K562 (cell line): ENCODE results near the gene PTGER2. TPM values are rescaled to one million over a fixed set of nuclear protein-coding genes. Genes with fewer than 3 reads are reported as not detected.

Source experiments
- ATAC-seq: fragments of 200-7000 bp; cut with Tn5 transposase; 3 replicates; pipeline ENCODE4 v1.9.1; 2020; ENCODE audit warnings: moderate library complexity
- BruUV-seq: library from RNA; stranded (reverse); fragments of 400-500 nt; replicated peaks from 2 replicates; lab custom pipeline; 2021; lab: Mats Ljungman, UMichigan
- CTCF ChIA-PET: fragments of 300-600 bp; formaldehyde crosslinking; extraction: SDS; loops from one replicate; lab custom pipeline; 2021; ENCODE audit warnings: low intra/inter-chr PET ratio; lab: Yijun Ruan, JAX
- POLR2A ChIA-PET: fragments of 300-600, 350-650 bp; sonication (Branson Sonifier 250); formaldehyde crosslinking; extraction: SDS; loops from one replicate; lab custom pipeline; 2021; ENCODE audit warnings: antibody characterized with exemption, inconsistent platforms; lab: Yijun Ruan, JAX
- DNase-seq, 4 experiments: peaks; one replicate each; pipeline versions ENCODE4 v3.0.0 to v3.0.0-alpha.2; 2011 to 2018; ENCODE audit warnings: low spot score in 3 of 4, mixed read lengths in 3 of 4; ENCODE audit errors: extremely low read depth in 1 of 4
- FAIRE-seq: peaks from 2 replicates; lab custom pipeline; 2011; peaks lifted over from hg19 to GRCh38; lab: Jason Lieb, UNC
- H2AFZ ChIP-seq: 2 replicates; pipeline ENCODE4 v1.6.0; 2011; ENCODE audit warnings: low read depth, low read length, control low read depth, inconsistent platforms
- H3K27ac ChIP-seq: fragments of 200-600 bp; 3 replicates; pipeline ENCODE4 v1.8.0; 2011; ENCODE audit warnings: low read depth, mild to moderate bottlenecking, control low read depth, inconsistent platforms, low read length, moderate library complexity, mixed read lengths; ENCODE audit errors: extremely low read depth
- H3K27me3 ChIP-seq, 2 experiments: fragments of 300-600 bp in 1 of 2; 2 replicates in 1 of 2; 3 replicates in 1 of 2; pipeline versions ENCODE4 v1.6.0 to v1.8.0; 2011; ENCODE audit warnings: inconsistent platforms in 2 of 2, low read length in 2 of 2, mild to moderate bottlenecking in 1 of 2, mixed read lengths in 1 of 2, moderate library complexity in 1 of 2; ENCODE audit not compliant: control insufficient read depth in 2 of 2, insufficient read depth in 2 of 2
- H3K36me3 ChIP-seq: fragments of 300-600 bp; 3 replicates; pipeline ENCODE4 v1.8.0; 2011; ENCODE audit warnings: mild to moderate bottlenecking, low read length, inconsistent platforms; ENCODE audit not compliant: control insufficient read depth, insufficient read depth
- H3K4me1 ChIP-seq, 2 experiments: fragments of 200-600 bp in 1 of 2; replicated peaks in 1 of 2; 2 replicates in 1 of 2; 3 replicates in 1 of 2; pipeline versions ENCODE4 v1.5.1 to v1.8.0; 2011; ENCODE audit warnings: inconsistent platforms in 2 of 2, low read length in 2 of 2, mild to moderate bottlenecking in 1 of 2, mixed read lengths in 1 of 2, moderate library complexity in 1 of 2; ENCODE audit not compliant: control insufficient read depth in 2 of 2, insufficient read depth in 2 of 2
- H3K4me2 ChIP-seq: 2 replicates; pipeline ENCODE4 v1.6.1; 2011; ENCODE audit warnings: low read length, control low read depth, inconsistent platforms, mixed read lengths; ENCODE audit not compliant: insufficient read depth
- H3K4me3 ChIP-seq: fragments of 200-600 bp; sonication (generic), shearing (Covaris generic); 2 replicates; pipeline ENCODE4 v1.5.1; 2016; ENCODE audit warnings: control low read depth, inconsistent platforms
- H3K79me2 ChIP-seq: fragments of 200-600 bp; 3 replicates; pipeline ENCODE4 v1.8.0; 2011; ENCODE audit warnings: low read length, inconsistent platforms; ENCODE audit not compliant: control insufficient read depth, insufficient read depth
- H3K9ac ChIP-seq, 2 experiments: 2 replicates each; pipeline versions ENCODE4 v1.6.0 to v1.6.1; 2011; ENCODE audit warnings: low read depth in 2 of 2, low read length in 2 of 2, control low read depth in 1 of 2, inconsistent platforms in 1 of 2, mild to moderate bottlenecking in 1 of 2, mixed read lengths in 1 of 2; ENCODE audit not compliant: insufficient read depth in 1 of 2
- H3K9me1 ChIP-seq: one replicate; pipeline ENCODE4 v1.6.0; 2011; ENCODE audit warnings: inconsistent platforms, mild to moderate bottlenecking, low read length, moderate library complexity; ENCODE audit not compliant: control insufficient read depth, insufficient read depth
- H3K9me3 ChIP-seq: replicated peaks from 2 replicates; pipeline ENCODE4 v1.5.1; 2011; ENCODE audit warnings: low read depth, low read length, inconsistent platforms; ENCODE audit not compliant: control insufficient read depth, insufficient read depth
- H4K20me1 ChIP-seq: replicated peaks from 2 replicates; pipeline ENCODE4 v1.6.1; 2011; ENCODE audit warnings: low read length, inconsistent platforms, mixed read lengths; ENCODE audit not compliant: control insufficient read depth, insufficient read depth
- CEBPB ChIP-seq: fragments of 450-650 bp; IDR thresholded peaks from 2 replicates; pipeline ENCODE4 v1.6.1; 2016; ENCODE audit warnings: missing genetic modification characterization, missing compliant biosample characterization
- CEBPG ChIP-seq, 3 experiments: fragments of 200-800 bp in 1 of 3; sonication (Bioruptor generic) in 1 of 3; sonication (generic) in 1 of 3; formaldehyde crosslinking in 1 of 3; IDR thresholded peaks in 2 of 3; conservative IDR thresholded peaks in 1 of 3; 2 replicates each; pipeline versions ENCODE4 v1.6.1 to v1.8.0; 2016 to 2022; ENCODE audit warnings: missing compliant biosample characterization in 2 of 3, missing genetic modification characterization in 2 of 3, mild to moderate bottlenecking in 1 of 3, missing genetic modification reagents in 1 of 3
- CHCHD3 ChIP-seq: fragments of 250-450 bp; sonication (Bioruptor Pico); IDR thresholded peaks from 2 replicates; pipeline ENCODE4 v2.1.2; 2022; ENCODE audit warnings: mild to moderate bottlenecking
- CHD4 ChIP-seq: fragments of 200-600 bp; sonication (generic); IDR thresholded peaks from 3 replicates; pipeline ENCODE4 v1.6.1; 2012; ENCODE audit warnings: low read depth, mild to moderate bottlenecking, mixed read lengths, low read length, inconsistent platforms; ENCODE audit not compliant: insufficient read depth, insufficient replicate concordance, poor library complexity, severe bottlenecking
- GABPB2 ChIP-seq: fragments of 250-450 bp; sonication (Bioruptor Pico); conservative IDR thresholded peaks from 2 replicates; pipeline ENCODE4 v1.5.1; 2021; ENCODE audit warnings: mild to moderate bottlenecking
- GTF2E2 ChIP-seq: fragments of 200-800 bp; sonication (Bioruptor generic); IDR thresholded peaks from 2 replicates; pipeline ENCODE4 v1.6.1; 2016; ENCODE audit warnings: missing genetic modification characterization, missing compliant biosample characterization
- HLTF ChIP-seq: fragments of 450-650 bp; IDR thresholded peaks from 2 replicates; pipeline ENCODE4 v1.6.1; 2016
- MAFF ChIP-seq: IDR thresholded peaks from 2 replicates; pipeline ENCODE4 v1.6.1; 2012; ENCODE audit warnings: low read length, improper control_type of control experiment
- MAFG ChIP-seq: fragments of 450-650 bp; conservative IDR thresholded peaks from 2 replicates; pipeline ENCODE4 v1.6.1; 2016; ENCODE audit warnings: missing genetic modification characterization, missing compliant biosample characterization
- NFE2 ChIP-seq: IDR thresholded peaks from 2 replicates; pipeline ENCODE4 v1.6.1; 2014; ENCODE audit warnings: antibody characterized with exemption, low read depth
- POLR3A ChIP-seq: IDR thresholded peaks from 2 replicates; pipeline ENCODE4 v1.6.1; 2011; ENCODE audit warnings: borderline replicate concordance, mild to moderate bottlenecking, moderate library complexity; ENCODE audit not compliant: insufficient read length, insufficient read depth; ENCODE audit errors: extremely low read depth
- RFX5 ChIP-seq: IDR thresholded peaks from 2 replicates; pipeline ENCODE4 v1.6.1; 2011; ENCODE audit warnings: low read depth, mild to moderate bottlenecking, improper control_type of control experiment, low read length
- SNIP1 ChIP-seq: fragments of 450-650 bp; IDR thresholded peaks from 2 replicates; pipeline ENCODE4 v1.7.1; 2017; ENCODE audit warnings: low read depth, mild to moderate bottlenecking
- TAL1 ChIP-seq: fragments of 450-650 bp; IDR thresholded peaks from 2 replicates; pipeline ENCODE4 v1.6.1; 2016; ENCODE audit warnings: mild to moderate bottlenecking
- TEAD1 ChIP-seq, 2 experiments: fragments of 450-650 bp in 1 of 2; sonication (generic) in 1 of 2; formaldehyde crosslinking; IDR thresholded peaks; 2 replicates each; pipeline versions ENCODE4 v1.4.0 to v1.8.0; 2020 to 2022; ENCODE audit warnings: mild to moderate bottlenecking in 2 of 2, missing genetic modification reagents in 1 of 2
- ZFP30 ChIP-seq: fragments of 250-450 bp; sonication (Bioruptor Pico); IDR thresholded peaks from 2 replicates; pipeline ENCODE4 v1.8.0; 2022; ENCODE audit warnings: moderate library complexity, mild to moderate bottlenecking, inconsistent platforms, borderline replicate concordance
- ZNF586 ChIP-seq: fragments of 450-650 bp; formaldehyde crosslinking; conservative IDR thresholded peaks from 2 replicates; pipeline ENCODE4 v1.4.0; 2020; ENCODE audit warnings: mild to moderate bottlenecking, moderate library complexity
- ZZZ3 ChIP-seq: fragments of 450-650 bp; IDR thresholded peaks from 2 replicates; pipeline ENCODE4 v1.6.1; 2016; ENCODE audit warnings: antibody characterized with exemption, mild to moderate bottlenecking, moderate library complexity
- WGBS: fragments of 100-300 bp; shearing (Covaris generic); methylation state at CpG from one replicate; pipeline ENCODE4 v1.1.6; 2016; ENCODE audit warnings: low coverage, mixed read lengths; ENCODE audit not compliant: insufficient coverage; ENCODE audit errors: missing lambda C conversion rate; 5-methylcytosine and 5-hydroxymethylcytosine counted together
- in situ Hi-C: fragments of 300-500 bp; cut with MboI; formaldehyde crosslinking; loops from 4 replicates; pipeline ENCODE4 v1.15.0; 2018; ENCODE audit warnings: inconsistent platforms, mixed read lengths
- intact Hi-C: fragments of 100-400 bp; cut with micrococcal nuclease; formaldehyde crosslinking; loops from 2 replicates; pipeline ENCODE4 v1.14.2; 2022
- polyA plus RNA-seq, 8 experiments: library from polyadenylated mRNA; depleted of rRNA in 4 of 8; stranded (reverse) in 5 of 8; unstranded in 3 of 8; fragments of >200 nt; fragmentation: Nextera tagmentation in 2 of 8; fragmentation: Illumina TruSeq in 1 of 8; extraction: Ambion mirVana in 2 of 8; extraction: Trizol in 1 of 8; gene quantifications; 2 replicates each; pipeline versions ENCODE4 v1.2.1 to v1.2.3, GENCODE V29; 2011 to 2014; ENCODE audit warnings: inconsistent platforms in 1 of 8, missing spikeins in 1 of 8
- total RNA-seq, 7 experiments: library from RNA; depleted of rRNA in 6 of 7; stranded (reverse); fragments of >200 nt in 6 of 7; fragmentation: Illumina TruSeq in 2 of 7; extraction: Trizol in 2 of 7; gene quantifications; 2 replicates each; pipeline versions ENCODE4 v1.2.1 to v1.2.3, GENCODE V29; 2011 to 2021; ENCODE audit warnings: low replicate concordance in 1 of 7
- TF ChIP-seq, protein P1 (sequence below): sonication (generic); formaldehyde crosslinking; IDR thresholded peaks from 2 replicates; pipeline ENCODE4 v1.8.1; 2022; ENCODE audit warnings: missing genetic modification reagents
- TF ChIP-seq, protein P2 (sequence below): fragments of 450-650 bp; formaldehyde crosslinking; IDR thresholded peaks from 2 replicates; pipeline ENCODE4 v1.4.0; 2020; ENCODE audit warnings: mild to moderate bottlenecking, moderate library complexity

PTGER2 gene
- total and polyA plus RNA-seq, 9 of the 15 experiments (the other 6 are each of a cell fraction or from before 2014, with no cell fraction given): not detected

GRCh38 chr14:52279408-52279807 lies 34.7 kb upstream of the PTGER2 start:
- peak in 1 of 4 experiments; percentile 11 for DNase-seq
- no peaks in the 10 kb centered on the region for H3K9me1 ChIP-seq
- no peak for ATAC-seq
- H3K27me3 ChIP-seq: peaks cover 0 to 2% of the 10 kb centered on the region in 2 experiments; a peak in 1 of 5 replicates
- no peak overlapping the region for H3K4me3 ChIP-seq
- in situ Hi-C loops: loop anchor here (25.0 kb wide), 1 partner anchor 558 kb away; no protein-coding TSS in a partner anchor
- intact Hi-C loops: loop anchor here (10.0 kb wide), 1 partner anchor 285 kb away; no protein-coding TSS in a partner anchor
- no peaks in the 10 kb centered on the region for H4K20me1 ChIP-seq
- no peaks in the 10 kb centered on the region for H3K9me3 ChIP-seq
- H2AFZ ChIP-seq: no peak overlapping the region
- no TSS peak for BruUV-seq
- POLR2A ChIA-PET: no interaction called here
- FAIRE-seq: no peak
- no peak overlapping the region for H3K4me2 ChIP-seq
- H3K4me1 ChIP-seq: no peaks in the 10 kb centered on the region
- WGBS: 8% methylated on average over 3 of the region's 3 CpGs
- CTCF ChIA-PET: no interaction called here
- H3K9ac ChIP-seq: no peak overlapping the region
- no peaks in the 10 kb centered on the region for H3K79me2 ChIP-seq
- H3K36me3 ChIP-seq: no peaks in the 10 kb centered on the region
- H3K27ac ChIP-seq: no peak overlapping the region
- TF ChIP-seq MAFG (tag) (peak; percentile 45; the same call in 1 of the 2 replicates), ZFP30 (no peak), ZNF586 (CRISPR knock-in tag) (no peak), GABPB2 (CRISPR knock-in tag) (no peak), HLTF (no peak), ZZZ3 (no peak), SNIP1 (no peak), MAFF (peak; percentile 24; the same call in 1 of the 2 replicates), POLR3A (no peak), NFE2 (peak; percentile 87), GTF2E2 (tag) (no peak), TAL1 (no peak), TEAD1 (CRISPR knock-in tag; IDR thresholded peaks at IDR 0.05) (no peak), CEBPG (CRISPR knock-in tag; IDR thresholded peaks at IDR 0.05) (no peak), CEBPG (tag; conservative IDR thresholded peaks at IDR 0.05 in 1 of 2, IDR thresholded peaks at IDR 0.05 in 1 of 2) (peak; percentile 10 to 34; a peak in 1 of 4 replicates), CHCHD3 (CRISPR knock-in tag) (no peak), CEBPB (tag) (peak; percentile 70), RFX5 (no peak), CHD4 (no peak)
- TF ChIP-seq, protein P1, sequence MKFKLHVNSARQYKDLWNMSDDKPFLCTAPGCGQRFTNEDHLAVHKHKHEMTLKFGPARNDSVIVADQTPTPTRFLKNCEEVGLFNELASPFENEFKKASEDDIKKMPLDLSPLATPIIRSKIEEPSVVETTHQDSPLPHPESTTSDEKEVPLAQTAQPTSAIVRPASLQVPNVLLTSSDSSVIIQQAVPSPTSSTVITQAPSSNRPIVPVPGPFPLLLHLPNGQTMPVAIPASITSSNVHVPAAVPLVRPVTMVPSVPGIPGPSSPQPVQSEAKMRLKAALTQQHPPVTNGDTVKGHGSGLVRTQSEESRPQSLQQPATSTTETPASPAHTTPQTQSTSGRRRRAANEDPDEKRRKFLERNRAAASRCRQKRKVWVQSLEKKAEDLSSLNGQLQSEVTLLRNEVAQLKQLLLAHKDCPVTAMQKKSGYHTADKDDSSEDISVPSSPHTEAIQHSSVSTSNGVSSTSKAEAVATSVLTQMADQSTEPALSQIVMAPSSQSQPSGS (CRISPR knock-in tag): no peak
- TF ChIP-seq, protein P2, sequence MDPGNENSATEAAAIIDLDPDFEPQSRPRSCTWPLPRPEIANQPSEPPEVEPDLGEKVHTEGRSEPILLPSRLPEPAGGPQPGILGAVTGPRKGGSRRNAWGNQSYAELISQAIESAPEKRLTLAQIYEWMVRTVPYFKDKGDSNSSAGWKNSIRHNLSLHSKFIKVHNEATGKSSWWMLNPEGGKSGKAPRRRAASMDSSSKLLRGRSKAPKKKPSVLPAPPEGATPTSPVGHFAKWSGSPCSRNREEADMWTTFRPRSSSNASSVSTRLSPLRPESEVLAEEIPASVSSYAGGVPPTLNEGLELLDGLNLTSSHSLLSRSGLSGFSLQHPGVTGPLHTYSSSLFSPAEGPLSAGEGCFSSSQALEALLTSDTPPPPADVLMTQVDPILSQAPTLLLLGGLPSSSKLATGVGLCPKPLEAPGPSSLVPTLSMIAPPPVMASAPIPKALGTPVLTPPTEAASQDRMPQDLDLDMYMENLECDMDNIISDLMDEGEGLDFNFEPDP (CRISPR knock-in tag): no peak
